GM18520 (cell line): ENCODE measurements around the gene NELL2.

Experiments used
- ATAC-seq: cut with Tn5 transposase; IDR thresholded peaks from one replicate; pipeline ENCODE4 v1.9.1; 2021; ENCODE audit not compliant: unreplicated experiment

The NELL2 gene

DNA sequence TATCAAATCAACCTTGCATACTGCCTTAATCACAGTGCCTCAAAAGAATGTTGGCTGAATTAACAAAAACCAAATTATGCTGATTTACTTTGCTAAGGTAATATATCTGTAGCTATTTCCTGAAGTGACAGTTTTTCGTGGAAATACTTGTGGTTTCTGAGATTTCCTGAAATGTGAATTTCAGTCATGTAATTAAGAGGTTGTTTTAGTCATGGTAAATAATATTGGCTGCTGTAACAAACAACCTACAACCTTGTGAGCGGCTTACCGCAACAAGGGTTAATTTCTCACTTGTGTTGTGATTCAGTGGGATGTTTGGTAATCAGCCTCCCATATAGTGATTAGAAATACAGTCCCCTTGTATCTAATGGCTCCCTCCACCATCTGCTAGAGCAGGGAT, 387.9 kb downstream of the NELL2 start:
- ATAC-seq = no peak

DNA sequence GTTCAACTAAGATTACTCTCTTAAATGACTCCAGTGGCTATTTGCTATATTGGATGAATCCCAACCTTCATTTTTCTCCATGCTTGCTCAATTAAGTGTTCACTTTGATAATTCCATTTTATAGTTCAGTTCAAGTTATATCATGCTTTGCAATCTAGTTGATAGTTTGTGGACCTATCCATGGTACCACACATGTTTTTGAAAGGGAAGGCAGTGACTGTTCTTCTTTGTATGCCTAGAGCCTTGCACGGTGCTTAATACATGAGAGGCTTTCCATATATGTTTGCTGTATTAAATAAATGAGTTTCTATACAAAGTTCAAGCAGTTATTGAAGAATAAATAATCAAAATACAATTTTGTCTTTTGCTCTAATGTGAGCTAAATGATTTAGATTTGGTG, 391.3 kb downstream of the NELL2 start:
- ATAC-seq = no peak

DNA sequence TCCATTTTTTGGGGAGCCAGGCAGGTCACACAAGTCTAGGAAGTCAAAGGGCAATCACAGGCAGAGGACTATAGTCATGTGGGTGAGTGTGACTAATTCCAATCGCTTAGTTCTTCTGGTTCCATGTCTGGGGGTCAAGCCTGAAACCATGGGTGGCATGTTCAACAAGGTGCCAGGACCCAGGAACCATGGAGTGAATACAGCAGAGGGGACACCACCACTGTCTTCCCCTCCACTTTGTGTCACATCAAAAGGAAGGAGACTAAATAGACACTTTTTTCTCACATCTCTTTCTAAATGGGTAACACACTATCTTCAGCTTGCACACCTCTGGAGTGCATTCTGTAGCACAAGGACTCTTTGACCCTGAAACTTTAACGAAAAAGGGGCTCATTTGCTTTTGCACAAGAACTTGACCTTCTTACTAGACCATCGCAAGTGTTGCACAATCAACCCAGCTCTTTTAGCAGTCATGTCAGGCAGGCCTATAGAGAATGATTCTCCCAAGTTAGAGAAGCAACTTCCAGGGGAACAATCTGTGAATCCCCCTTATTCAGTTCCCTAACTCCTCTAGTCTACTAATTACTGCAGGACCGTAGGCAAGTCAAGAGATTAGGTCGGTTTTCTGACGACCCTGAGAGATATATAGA, 398.7 kb downstream of the NELL2 start:
- no peak for ATAC-seq

DNA sequence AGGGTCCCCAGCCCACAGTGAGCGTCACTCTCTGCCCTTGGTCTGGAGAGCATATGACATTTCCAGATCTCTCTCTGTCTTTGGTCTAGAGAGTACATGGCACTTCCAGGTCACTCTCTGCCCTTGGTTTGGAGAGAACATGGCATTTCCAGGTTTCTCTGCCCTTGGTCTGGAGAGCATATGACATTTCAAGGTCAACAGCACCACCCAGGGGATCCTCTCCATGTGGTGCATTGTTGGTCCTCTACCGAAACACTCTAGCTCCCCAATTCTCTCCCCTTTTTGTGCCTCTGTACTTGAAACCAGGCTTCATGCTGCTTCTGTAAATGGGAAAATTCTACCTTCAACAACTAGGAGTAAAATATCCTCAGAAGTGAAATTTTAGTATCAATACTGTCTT, 399.4 kb downstream of the NELL2 start:
- no peak for ATAC-seq

DNA sequence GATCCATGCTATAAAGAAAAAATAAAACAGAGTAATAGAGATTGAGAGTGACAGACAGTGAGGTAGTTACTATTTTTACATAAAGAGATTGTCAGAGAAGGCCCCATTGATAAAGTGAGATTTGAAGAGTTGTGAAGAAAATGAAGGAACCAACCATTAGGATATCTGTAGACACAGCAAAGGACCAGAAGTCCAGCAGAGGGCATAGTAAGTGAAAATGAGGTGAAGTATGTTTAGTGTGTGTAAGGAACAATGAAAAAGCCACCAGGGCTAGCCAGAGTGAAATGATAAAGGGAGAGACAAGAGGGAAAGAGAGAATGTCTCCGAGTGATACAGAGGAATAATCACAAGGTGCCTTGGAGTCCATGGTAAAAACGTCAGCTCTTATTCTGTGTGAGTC, 411.0 kb downstream of the NELL2 start:
- no peak for ATAC-seq

DNA sequence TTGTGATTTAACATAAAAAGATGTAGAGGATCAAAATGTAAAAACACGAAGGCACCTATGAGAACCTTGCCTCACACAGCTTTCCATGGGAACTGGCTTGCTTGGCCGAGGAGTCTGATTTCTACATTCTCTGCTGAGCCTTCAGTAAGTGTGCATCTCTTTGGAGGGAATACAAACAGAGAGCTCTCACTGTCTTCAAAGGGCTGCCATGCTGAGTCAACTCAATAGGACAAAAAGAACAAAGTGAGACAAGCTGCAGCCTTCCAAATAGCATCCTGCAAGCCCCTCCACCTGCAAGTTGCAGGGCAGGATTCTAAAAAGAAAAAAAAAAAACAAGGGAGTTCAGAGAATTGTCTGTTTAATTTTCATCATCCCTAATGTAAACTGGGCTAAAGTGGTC, 411.9 kb downstream of the NELL2 start:
- no peak for ATAC-seq

DNA sequence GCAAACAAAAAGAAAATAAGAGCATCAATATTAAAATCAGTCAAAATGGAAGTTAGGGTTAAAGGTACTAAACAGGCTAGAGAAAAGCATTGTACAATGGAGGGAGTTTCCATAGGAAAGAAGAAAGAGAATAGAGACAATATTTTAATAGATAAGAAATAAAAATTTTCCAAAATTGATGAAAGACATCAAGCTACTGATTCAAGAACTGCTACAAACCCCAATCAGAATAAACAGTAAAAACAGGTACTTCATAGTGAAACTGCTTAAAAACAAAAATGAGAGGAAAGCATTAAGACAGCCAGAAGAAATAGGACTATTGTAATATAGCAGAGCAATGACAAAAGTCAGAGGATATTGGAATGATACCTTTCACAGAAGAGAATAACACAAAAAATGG, 413.4 kb downstream of the NELL2 start:
- no peak for ATAC-seq

DNA sequence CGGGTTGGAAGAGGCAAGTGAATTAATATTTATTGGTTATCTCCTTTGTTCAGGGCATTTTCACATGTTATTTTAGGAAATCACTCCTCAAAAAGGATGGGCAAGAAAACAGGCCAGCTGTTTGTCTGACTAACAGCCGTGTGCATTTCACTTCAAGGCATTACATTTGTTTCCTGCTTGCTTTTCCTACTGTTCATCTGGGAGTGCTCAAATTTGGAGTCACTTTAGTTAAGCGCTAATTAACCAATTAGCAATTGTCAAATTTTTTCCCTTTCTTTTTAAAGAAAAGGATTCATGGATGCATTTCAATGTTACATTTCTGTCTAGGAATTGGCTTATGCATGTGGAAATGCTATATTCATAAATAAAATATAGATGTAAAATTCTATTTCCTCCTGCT, 415.9 kb downstream of the NELL2 start:
- no peak for ATAC-seq

DNA sequence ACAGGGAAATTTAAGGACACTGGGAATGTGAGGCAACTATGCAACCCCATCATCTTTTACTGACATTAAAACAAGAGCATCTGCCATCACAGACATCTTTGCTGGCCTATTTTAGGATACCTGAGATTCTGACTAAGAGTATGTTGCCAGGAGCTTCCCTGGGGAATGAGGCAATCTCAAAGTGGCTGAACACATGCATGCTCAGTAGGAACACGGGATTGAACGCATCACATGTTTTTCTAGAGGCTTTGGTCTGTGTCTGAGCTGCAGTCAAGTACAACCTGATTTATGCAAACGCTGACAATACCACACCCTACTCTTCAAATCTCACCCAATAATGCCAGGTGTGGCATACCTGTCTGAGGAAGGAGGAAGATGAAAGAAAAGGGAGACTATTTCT, 416.5 kb downstream of the NELL2 start:
- no peak for ATAC-seq
